Ishikawa (cell line): Measurements from ENCODE around the gene KDF1.

Source experiments
- CEBPB ChIP-seq: IDR thresholded peaks from 2 replicates; pipeline ENCODE4 v1.6.1; 2012
- CREB1 ChIP-seq: IDR thresholded peaks from 2 replicates; pipeline ENCODE4 v1.6.1; 2012; ENCODE audit warnings: low read depth
- EGR1 ChIP-seq: IDR thresholded peaks from 2 replicates; pipeline ENCODE4 v1.6.1; 2012
- EP300 ChIP-seq: IDR thresholded peaks from 2 replicates; pipeline ENCODE4 v1.6.1; 2012; ENCODE audit warnings: borderline replicate concordance
- FOXM1 ChIP-seq: IDR thresholded peaks from 2 replicates; pipeline ENCODE4 v1.6.1; 2012; ENCODE audit warnings: low read depth, borderline replicate concordance
- MAX ChIP-seq: IDR thresholded peaks from 2 replicates; pipeline ENCODE4 v1.6.1; 2012
- NFIC ChIP-seq: IDR thresholded peaks from 2 replicates; pipeline ENCODE4 v1.6.1; 2012
- RAD21 ChIP-seq: IDR thresholded peaks from 2 replicates; pipeline ENCODE4 v1.6.1; 2012; ENCODE audit warnings: low read depth
- REST ChIP-seq: IDR thresholded peaks from 2 replicates; pipeline ENCODE4 v1.6.1; 2012; ENCODE audit warnings: low read depth, mild to moderate bottlenecking
- TAF1 ChIP-seq: IDR thresholded peaks from 2 replicates; pipeline ENCODE4 v1.6.1; 2012; ENCODE audit warnings: low read depth, mild to moderate bottlenecking
- TCF12 ChIP-seq: IDR thresholded peaks from 2 replicates; pipeline ENCODE4 v1.6.1; 2012; ENCODE audit warnings: low read depth
- TEAD4 ChIP-seq: IDR thresholded peaks from 2 replicates; pipeline ENCODE4 v1.6.1; 2012
- YY1 ChIP-seq: IDR thresholded peaks from 2 replicates; pipeline ENCODE4 v1.6.1; 2012; ENCODE audit warnings: low read depth
- ZBTB7A ChIP-seq: IDR thresholded peaks from 2 replicates; pipeline ENCODE4 v1.6.1; 2012; ENCODE audit warnings: low read depth

- no peak for TF ChIP-seq REST
- TF ChIP-seq TEAD4: no peak
- TF ChIP-seq RAD21: no peak
- no peak for TF ChIP-seq FOXM1
- TF ChIP-seq YY1: no peak
- TF ChIP-seq TCF12: no peak
- TF ChIP-seq CEBPB: no peak
- no peak for TF ChIP-seq CREB1
- no peak for TF ChIP-seq EP300
- no peak for TF ChIP-seq MAX
- no peak for TF ChIP-seq TAF1
- TF ChIP-seq NFIC: no peak
- TF ChIP-seq ZBTB7A: no peak
- TF ChIP-seq EGR1: no peak
These were observed 15.1 kb downstream of the KDF1 start for GRCh38 chr1:26945138-26945537.
